ENCODE results near the gene CACNB2. TPM values are rescaled to one million over a fixed set of nuclear protein-coding genes. Genes with fewer than 3 reads are reported as not detected.

CACNB2 gene
- total RNA-seq, 1 donor from 2014 or later, result 13.1 TPM

- no peak for DNase-seq (ENCODE audit: low spot score in 2 of 2, unreplicated experiment in 2 of 2)
- Mint-ChIP-seq H3K4me1 (peaks cover 10% of the 10 kb centered on the region), H3K4me3 (no peak overlapping the region), H3K27me3 (ENCODE audit: low read depth) (no peaks in the 10 kb centered on the region), H3K27ac (no peak overlapping the region), H3K36me3 (no peaks in the 10 kb centered on the region), H3K9me3 (no peaks in the 10 kb centered on the region)
- no peak for TF ChIP-seq CTCF (IDR thresholded peaks at IDR 0.05; ENCODE audit: unreplicated experiment)
Measured at GRCh38 chr10:18476076-18476647, 335.9 kb downstream of the CACNB2 start.

GRCh38 chr10:18478354-18478753, 338.1 kb downstream of the CACNB2 start:
- Mint-ChIP-seq H3K4me1 (peaks cover 7% of the 10 kb centered on the region), H3K27ac (no peak overlapping the region), H3K27me3 (ENCODE audit: low read depth) (no peaks in the 10 kb centered on the region), H3K9me3 (no peaks in the 10 kb centered on the region), H3K36me3 (no peaks in the 10 kb centered on the region), H3K4me3 (no peak overlapping the region)
- DNase-seq (ENCODE audit: low spot score in 2 of 2, unreplicated experiment in 2 of 2), result no peak
- TF ChIP-seq CTCF (IDR thresholded peaks at IDR 0.05; ENCODE audit: unreplicated experiment), result no peak

GRCh38 chr10:18479502-18479901, 339.3 kb downstream of the CACNB2 start:
- Mint-ChIP-seq H3K27me3 (ENCODE audit: low read depth) (no peaks in the 10 kb centered on the region), H3K36me3 (no peaks in the 10 kb centered on the region), H3K9me3 (no peaks in the 10 kb centered on the region), H3K27ac (no peak overlapping the region), H3K4me3 (no peak overlapping the region), H3K4me1 (no peaks in the 10 kb centered on the region)
- TF ChIP-seq CTCF (IDR thresholded peaks at IDR 0.05; ENCODE audit: unreplicated experiment), result no peak
- no peak for DNase-seq (ENCODE audit: low spot score in 2 of 2, unreplicated experiment in 2 of 2)

- no peak overlapping the region for H3K27ac Mint-ChIP-seq
- no peaks in the 10 kb centered on the region for H3K4me1 Mint-ChIP-seq
- H3K27me3 Mint-ChIP-seq (ENCODE audit: low read depth), result no peaks in the 10 kb centered on the region
- TF ChIP-seq CTCF (IDR thresholded peaks at IDR 0.05; ENCODE audit: unreplicated experiment), result no peak
- no peak for DNase-seq (ENCODE audit: low spot score in 2 of 2, unreplicated experiment in 2 of 2)
- no peak overlapping the region for H3K4me3 Mint-ChIP-seq
- H3K36me3 Mint-ChIP-seq, result no peaks in the 10 kb centered on the region
- no peaks in the 10 kb centered on the region for H3K9me3 Mint-ChIP-seq
Measured at GRCh38 chr10:18483516-18484186, 343.4 kb downstream of the CACNB2 start.

- TF ChIP-seq CTCF (IDR thresholded peaks at IDR 0.05; ENCODE audit: unreplicated experiment), result no peak
- no peaks in the 10 kb centered on the region for H3K4me1 Mint-ChIP-seq
- H3K36me3 Mint-ChIP-seq, result no peaks in the 10 kb centered on the region
- H3K4me3 Mint-ChIP-seq, result no peak overlapping the region
- DNase-seq (ENCODE audit: low spot score in 2 of 2, unreplicated experiment in 2 of 2), result no peak
- H3K9me3 Mint-ChIP-seq, result no peaks in the 10 kb centered on the region
- H3K27ac Mint-ChIP-seq, result no peak overlapping the region
- no peaks in the 10 kb centered on the region for H3K27me3 Mint-ChIP-seq (ENCODE audit: low read depth)
Measured at GRCh38 chr10:18486438-18486837, 346.2 kb downstream of the CACNB2 start.

Data from mesothelial cell of epicardium (in vitro differentiated cells).